Rectal smooth muscle tissue (tissue), 1 donor: ENCODE results near the gene TOR1B.
A peak's percentile ranks its signal among the peaks of the same experiment; 100 is the strongest.

ENCODE experiments used
- H3K27ac ChIP-seq: one replicate; pipeline ENCODE4 v1.7.0; 2013; ENCODE audit warnings: low read depth, low read length, inconsistent platforms
- H3K27me3 ChIP-seq: one replicate; pipeline ENCODE4 v1.7.0; 2013; ENCODE audit warnings: low read length; ENCODE audit not compliant: control insufficient read depth, insufficient read depth
- H3K36me3 ChIP-seq: one replicate; pipeline ENCODE4 v1.7.0; 2013; ENCODE audit warnings: low read length; ENCODE audit not compliant: control insufficient read depth, insufficient read depth
- H3K4me1 ChIP-seq: one replicate; pipeline ENCODE4 v1.7.0; 2013; ENCODE audit warnings: low read length; ENCODE audit not compliant: control insufficient read depth, insufficient read depth
- H3K4me3 ChIP-seq: one replicate; pipeline ENCODE4 v1.7.0; 2013; ENCODE audit warnings: low read length
- H3K9ac ChIP-seq: one replicate; pipeline ENCODE4 v1.7.0; 2013; ENCODE audit warnings: low read length

The TOR1B gene

DNA sequence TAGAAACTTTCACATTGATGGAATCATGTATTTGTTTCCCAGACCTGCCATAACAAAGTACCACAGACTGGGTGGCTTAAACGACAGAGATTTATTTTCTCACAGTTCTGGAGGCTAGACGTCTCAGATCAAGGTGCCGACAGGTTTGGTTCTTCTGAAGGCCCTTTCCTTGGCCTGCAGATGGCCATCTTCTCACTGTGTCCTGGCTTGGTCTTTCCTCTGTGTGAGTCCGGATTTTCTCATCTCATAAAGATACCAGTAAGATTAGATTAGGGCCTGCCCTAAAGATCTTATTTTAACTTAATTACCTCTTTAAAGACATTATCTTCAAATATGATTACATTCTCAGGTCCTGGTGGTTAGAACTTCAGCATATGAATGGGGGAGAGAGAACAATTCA, 38.1 kb downstream of the TOR1B start:
- no peaks in the 10 kb centered on the region for H3K27me3 ChIP-seq
- no peak overlapping the region for H3K9ac ChIP-seq
- no peak overlapping the region for H3K27ac ChIP-seq
- H3K4me3 ChIP-seq: no peak overlapping the region
- H3K4me1 ChIP-seq: peaks cover 2% of the 10 kb centered on the region
- no peaks in the 10 kb centered on the region for H3K36me3 ChIP-seq

DNA sequence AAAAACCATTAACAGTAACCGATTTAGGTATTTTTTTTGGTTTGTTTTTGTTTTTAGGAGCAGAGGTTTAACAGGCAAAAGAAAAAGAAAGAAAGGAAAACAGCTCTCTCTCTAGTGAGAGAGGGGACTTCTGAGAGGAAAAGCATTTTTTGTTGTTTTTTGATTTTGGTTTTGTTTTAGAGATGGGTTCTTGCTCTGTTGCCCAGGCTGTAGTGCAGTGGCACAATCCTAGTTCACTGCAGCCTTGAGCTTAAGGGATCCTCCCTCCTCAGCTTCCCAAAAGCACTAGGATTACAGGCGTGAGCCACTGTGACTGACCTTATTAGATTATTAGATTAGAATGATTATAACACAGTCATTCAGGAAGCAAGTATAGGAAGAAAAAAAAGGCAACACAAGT, 42.4 kb downstream of the TOR1B start:
- no peaks in the 10 kb centered on the region for H3K4me1 ChIP-seq
- H3K27me3 ChIP-seq: no peaks in the 10 kb centered on the region
- H3K27ac ChIP-seq: no peak overlapping the region
- H3K4me3 ChIP-seq: no peak overlapping the region
- no peak overlapping the region for H3K9ac ChIP-seq
- no peaks in the 10 kb centered on the region for H3K36me3 ChIP-seq

DNA sequence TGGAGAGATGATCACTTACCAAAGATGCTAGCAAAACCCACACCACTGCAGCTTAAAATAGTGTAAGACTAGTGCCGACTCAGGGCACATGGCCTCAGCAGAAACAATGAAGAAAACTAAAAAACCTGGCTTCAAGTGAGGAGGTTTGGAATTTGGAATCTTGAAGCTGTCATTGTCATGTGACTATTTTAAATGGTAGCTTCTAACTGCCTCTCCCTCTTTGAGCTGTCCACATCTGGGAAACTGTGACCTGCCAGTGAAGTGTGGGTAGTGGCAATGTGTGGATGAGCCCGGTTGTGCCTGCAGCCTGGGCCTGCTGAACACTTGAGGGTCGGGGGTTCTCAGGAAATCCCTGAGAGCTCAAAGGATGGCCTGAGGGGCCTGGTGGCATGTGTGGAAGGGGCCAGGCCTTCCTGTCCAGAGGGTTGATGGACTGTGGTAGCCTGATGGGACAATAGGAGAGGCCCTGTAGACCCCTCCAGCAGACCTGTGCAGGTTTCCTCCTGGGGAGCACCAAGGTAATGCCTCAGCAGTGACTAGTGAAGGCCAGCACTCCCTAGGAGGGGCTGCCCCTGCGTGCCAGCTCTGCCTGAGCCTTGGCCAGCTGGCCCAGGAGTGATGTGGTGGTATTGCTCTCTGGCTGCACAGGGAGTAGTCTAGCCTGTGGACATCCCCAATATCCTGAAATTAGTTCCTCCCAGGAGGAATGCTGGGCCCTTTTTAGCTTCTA, 45.9 kb downstream of the TOR1B start:
- Histone ChIP-seq H3K4me1 (no peaks in the 10 kb centered on the region), H3K9ac (no peak overlapping the region), H3K27ac (no peak overlapping the region), H3K27me3 (no peaks in the 10 kb centered on the region), H3K4me3 (no peak overlapping the region), H3K36me3 (peaks cover 15% of the 10 kb centered on the region)

DNA sequence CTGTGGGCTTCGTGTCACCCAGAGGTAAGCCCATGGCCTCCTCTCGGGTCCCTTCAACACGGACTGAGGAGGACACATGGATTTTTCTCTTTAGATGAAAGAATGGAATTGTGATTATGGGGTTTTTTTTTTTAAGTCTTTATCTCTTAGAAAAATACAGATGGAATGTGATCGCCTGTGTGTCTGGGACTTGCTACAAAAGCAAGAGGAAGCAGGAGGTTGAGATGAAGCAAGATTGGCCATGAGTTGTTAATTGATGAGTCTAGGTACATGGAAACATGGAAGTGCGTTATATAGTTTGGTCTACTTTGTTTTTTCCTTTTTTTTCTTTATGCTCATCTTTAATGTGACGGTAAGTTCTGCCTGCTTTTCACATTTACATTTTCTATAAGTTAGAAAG, 46.9 kb downstream of the TOR1B start:
- no peaks in the 10 kb centered on the region for H3K27me3 ChIP-seq
- no peak overlapping the region for H3K27ac ChIP-seq
- no peak overlapping the region for H3K9ac ChIP-seq
- H3K36me3 ChIP-seq: peaks cover 17% of the 10 kb centered on the region
- H3K4me1 ChIP-seq: no peaks in the 10 kb centered on the region
- H3K4me3 ChIP-seq: no peak overlapping the region

DNA sequence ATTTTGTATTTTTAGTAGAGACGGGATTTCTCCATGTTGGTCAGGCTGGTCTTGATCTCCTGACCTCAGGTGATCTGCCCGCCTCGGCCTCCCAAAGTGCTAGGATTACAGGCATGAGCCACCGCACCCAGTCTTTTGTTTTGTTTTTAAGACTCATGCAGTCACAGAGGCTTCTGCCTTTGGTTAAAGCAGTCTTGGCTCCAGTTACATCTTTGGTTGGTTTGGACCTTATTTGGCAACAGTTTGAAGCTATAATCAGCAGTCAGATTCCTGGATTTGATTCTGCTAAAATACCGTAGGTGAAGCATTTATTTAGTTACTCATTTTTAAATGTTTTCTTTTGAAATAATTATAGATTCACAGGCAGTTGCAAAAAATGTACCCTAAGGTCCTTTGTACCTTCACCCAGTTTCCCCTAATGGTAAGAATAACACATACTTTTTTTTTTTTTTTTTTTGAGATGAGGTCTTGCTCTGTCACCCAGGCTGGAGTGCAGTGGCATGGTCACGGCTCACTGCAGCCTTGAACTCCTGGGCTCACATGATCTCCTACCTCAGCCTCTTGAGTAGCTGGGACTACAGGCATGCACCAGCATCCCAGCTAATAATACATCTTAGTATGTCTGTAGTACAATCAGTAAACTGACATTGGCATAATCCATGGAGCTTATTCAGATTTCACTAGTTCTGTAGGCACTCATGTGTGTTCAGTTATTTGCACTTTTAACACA, 48.0 kb downstream of the TOR1B start:
- H3K27ac ChIP-seq: peak overlapping the region; percentile 44
- H3K4me1 ChIP-seq: no peaks in the 10 kb centered on the region
- no peak overlapping the region for H3K4me3 ChIP-seq
- H3K9ac ChIP-seq: no peak overlapping the region
- peaks cover 20% of the 10 kb centered on the region for H3K36me3 ChIP-seq
- H3K27me3 ChIP-seq: no peaks in the 10 kb centered on the region

DNA sequence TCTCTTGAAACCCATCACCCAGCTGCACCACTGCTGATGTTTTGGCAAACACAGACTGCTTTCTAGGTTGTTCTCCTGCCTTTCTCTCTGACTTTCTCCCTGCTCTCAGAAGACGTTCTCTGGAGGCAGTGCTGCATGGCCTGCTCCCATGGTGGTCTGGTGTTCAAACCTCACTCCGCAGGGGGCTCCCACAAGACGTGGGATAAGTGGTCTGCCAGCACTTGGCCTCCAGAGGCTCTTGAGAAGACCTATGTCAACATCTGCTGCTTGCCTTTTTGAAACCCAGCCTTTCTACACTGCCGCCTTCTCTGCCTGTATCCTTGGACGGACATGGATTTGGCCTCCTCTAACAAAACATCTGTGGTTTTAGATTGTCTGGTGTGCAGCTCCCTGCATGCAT, 48.8 kb downstream of the TOR1B start:
- H3K4me1 ChIP-seq: no peaks in the 10 kb centered on the region
- H3K4me3 ChIP-seq: no peak overlapping the region
- H3K27ac ChIP-seq: peak overlapping the region; percentile 44
- H3K9ac ChIP-seq: no peak overlapping the region
- peaks cover 23% of the 10 kb centered on the region for H3K36me3 ChIP-seq
- no peaks in the 10 kb centered on the region for H3K27me3 ChIP-seq

DNA sequence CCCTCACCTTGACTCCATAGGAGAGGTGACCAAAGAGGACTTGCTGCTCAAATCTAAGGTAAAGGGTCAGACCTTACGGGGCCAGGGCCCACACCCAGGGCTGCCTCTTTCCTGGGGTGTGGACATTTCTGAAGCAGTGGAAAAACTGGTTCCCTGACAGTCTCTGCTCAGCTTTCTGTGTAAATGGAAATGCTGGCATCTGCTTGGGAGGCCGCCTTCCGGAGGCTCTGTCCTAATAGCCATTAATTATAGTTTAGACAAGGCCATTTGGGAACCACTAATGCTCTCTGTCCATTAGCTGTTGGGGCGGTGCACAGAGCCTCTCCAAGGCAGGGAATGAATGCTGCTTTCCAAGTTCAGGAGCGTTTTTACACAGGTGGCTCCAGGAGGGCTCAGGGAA, 49.6 kb downstream of the TOR1B start:
- no peak overlapping the region for H3K4me3 ChIP-seq
- no peak overlapping the region for H3K9ac ChIP-seq
- no peak overlapping the region for H3K27ac ChIP-seq
- H3K27me3 ChIP-seq: no peaks in the 10 kb centered on the region
- no peaks in the 10 kb centered on the region for H3K4me1 ChIP-seq
- H3K36me3 ChIP-seq: peaks cover 30% of the 10 kb centered on the region

DNA sequence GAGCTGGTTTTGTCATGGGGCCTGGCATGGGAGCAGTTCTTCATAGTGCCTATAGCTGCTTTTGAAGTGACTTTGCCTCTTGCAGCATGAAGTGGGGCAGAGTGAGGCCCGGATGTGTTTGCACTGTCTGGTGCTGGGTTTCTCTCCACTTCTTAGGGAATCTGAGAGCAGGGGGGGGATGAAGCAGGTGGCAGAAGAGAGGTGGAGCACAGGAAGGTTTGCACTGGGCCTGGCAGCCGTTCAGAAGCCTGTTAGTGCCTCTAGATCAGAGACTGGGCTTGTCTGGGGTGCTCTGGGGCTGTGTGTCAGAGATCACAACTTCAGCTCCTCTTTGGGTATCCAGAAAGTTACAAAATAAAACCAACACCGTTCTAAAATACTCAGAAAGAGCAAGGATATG, 50.6 kb downstream of the TOR1B start:
- Histone ChIP-seq H3K27me3 (no peaks in the 10 kb centered on the region), H3K36me3 (peaks cover 37% of the 10 kb centered on the region), H3K27ac (no peak overlapping the region), H3K4me3 (no peak overlapping the region), H3K9ac (no peak overlapping the region), H3K4me1 (no peaks in the 10 kb centered on the region)

DNA sequence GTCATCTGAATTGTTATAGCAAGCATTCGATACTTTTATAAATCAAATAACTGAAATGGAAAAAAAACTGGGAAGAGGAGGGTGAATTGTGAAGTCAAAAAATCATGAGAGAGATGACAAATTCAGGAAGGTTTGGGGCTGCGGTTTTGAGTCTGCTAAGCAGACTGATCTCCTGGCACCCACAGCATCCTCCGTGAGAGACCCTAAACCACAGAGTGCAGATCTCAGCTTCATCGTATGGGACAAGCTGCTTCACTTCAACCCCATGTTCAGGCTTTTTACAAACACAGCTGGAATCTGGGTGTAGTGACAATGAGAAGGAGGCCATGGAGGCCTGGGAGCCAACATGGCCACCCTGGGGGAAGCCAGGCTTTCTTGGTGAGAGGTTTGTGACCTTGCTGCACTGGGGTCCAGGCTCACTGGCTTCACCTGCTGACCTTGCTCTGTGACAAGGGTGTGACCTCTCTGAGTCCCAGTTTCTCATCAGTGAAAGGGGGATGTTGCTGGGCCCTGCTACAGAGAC, 51.7 kb downstream of the TOR1B start:
- Histone ChIP-seq H3K27ac (no peak overlapping the region), H3K36me3 (peaks cover 40% of the 10 kb centered on the region), H3K27me3 (no peaks in the 10 kb centered on the region), H3K9ac (no peak overlapping the region), H3K4me1 (no peaks in the 10 kb centered on the region), H3K4me3 (no peak overlapping the region)

DNA sequence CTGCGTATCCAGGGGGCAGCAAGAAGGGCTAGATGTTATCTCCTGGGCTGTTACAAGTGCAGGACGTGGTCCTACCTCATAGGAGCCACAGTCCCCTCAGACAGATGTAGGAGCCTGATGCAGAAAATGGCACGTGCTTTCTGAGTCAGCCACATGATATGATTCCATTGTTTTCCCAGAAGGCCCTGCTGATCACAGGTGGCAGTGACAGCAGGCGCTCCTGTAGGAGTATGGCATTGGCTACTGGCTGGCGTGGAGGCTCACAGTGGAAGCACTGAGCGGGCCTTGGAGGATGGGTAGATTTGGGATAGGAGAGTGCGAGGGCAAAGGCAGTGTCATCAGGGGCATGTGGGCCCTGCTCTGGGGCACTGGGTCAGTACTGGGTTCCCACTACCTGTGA, 54.2 kb downstream of the TOR1B start:
- Histone ChIP-seq H3K27me3 (no peaks in the 10 kb centered on the region), H3K36me3 (peaks cover 45% of the 10 kb centered on the region), H3K4me3 (no peak overlapping the region), H3K27ac (no peak overlapping the region), H3K9ac (no peak overlapping the region), H3K4me1 (no peaks in the 10 kb centered on the region)

DNA sequence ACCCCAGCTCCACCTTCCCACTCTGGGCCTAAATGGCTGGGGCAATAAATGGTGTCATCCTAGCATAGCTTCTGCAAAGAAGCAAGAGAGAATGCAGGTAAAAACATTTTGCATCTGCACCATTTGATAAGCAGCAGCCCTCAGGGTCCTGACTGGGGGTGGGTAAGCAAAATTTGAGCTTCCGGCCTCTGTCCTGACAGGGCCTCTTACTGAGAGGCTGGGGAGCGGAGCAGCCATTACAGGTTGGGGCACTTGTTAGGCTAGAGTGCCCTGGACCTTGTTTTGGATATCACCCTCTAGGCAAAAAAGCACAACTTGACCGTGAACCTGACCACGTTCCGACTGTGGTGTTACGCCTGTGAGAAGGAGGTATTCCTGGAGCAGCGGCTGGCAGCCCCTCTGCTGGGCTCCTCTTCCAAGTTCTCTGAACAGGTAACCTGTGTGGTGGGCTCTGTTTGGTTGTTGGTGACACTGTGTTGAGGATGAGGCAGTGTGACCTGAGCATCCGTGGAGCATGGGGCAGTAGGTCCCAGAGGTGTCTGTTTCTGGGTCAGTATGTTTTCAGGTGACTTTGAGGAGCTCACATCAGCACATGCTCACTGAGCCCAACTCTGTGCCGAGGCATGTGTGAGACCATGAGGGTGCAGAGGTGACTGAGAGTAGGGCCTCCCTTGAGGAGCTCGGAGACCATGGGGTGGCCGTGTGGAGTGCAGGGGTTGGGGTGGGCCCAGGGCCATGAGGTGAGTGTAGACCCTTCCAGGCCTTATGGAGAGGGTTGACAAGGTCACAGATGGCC, 55.4 kb downstream of the TOR1B start:
- Histone ChIP-seq H3K27ac (no peak overlapping the region), H3K36me3 (peaks cover 46% of the 10 kb centered on the region), H3K9ac (no peak overlapping the region), H3K4me3 (no peak overlapping the region), H3K27me3 (no peaks in the 10 kb centered on the region), H3K4me1 (no peaks in the 10 kb centered on the region)
